RWPE1 (cell line): ENCODE measurements around the gene ART3.

Source experiments
- CTCF ChIA-PET: fragments of 350-600 bp; sonication (Branson Sonifier 250); formaldehyde crosslinking; extraction: SDS; loops from one replicate; lab custom pipeline; 2021; lab: Yijun Ruan, JAX
- POLR2A ChIA-PET: fragments of 400-600 bp; formaldehyde crosslinking; extraction: SDS; loops from one replicate; lab custom pipeline; 2020; ENCODE audit warnings: antibody characterized with exemption; ENCODE audit not compliant: low non-redundant PET; lab: Yijun Ruan, JAX
- DNase-seq: peaks from one replicate; pipeline ENCODE4 v3.0.0; 2012; ENCODE audit warnings: low spot score
- H3K27ac ChIP-seq: fragments of 450-650 bp; 2 replicates; pipeline ENCODE4 v1.5.1; 2017
- CTCF ChIP-seq: fragments of 450-650 bp; conservative IDR thresholded peaks from 2 replicates; pipeline ENCODE4 v1.5.1; 2017; ENCODE audit warnings: low read depth, mild to moderate bottlenecking

Gene ART3

GRCh38 chr4:76155979-76156378, 81.5 kb downstream of the ART3 start:
- DNase-seq: no peak
- no peak overlapping the region for H3K27ac ChIP-seq
- ChIA-PET CTCF (interaction anchor here (0.6 kb wide), 1 partner anchor 169 kb away, joined by 5 read pairs; no protein-coding TSS in a partner anchor), POLR2A (no interaction called here)
- no peak for TF ChIP-seq CTCF

GRCh38 chr4:76156635-76157034, 82.1 kb downstream of the ART3 start:
- CTCF ChIA-PET: interaction anchor here (0.6 kb wide), 1 partner anchor 169 kb away, joined by 5 read pairs; no protein-coding TSS in a partner anchor

GRCh38 chr4:76160355-76160754, 85.8 kb downstream of the ART3 start:
- no peak overlapping the region for H3K27ac ChIP-seq
- TF ChIP-seq CTCF: no peak
- no peak for DNase-seq
- ChIA-PET CTCF (interaction anchor here (1.1 kb wide), 1 partner anchor 19 kb away, joined by 3 read pairs; no protein-coding TSS in a partner anchor), POLR2A (no interaction called here)

More at GRCh38 chr4:76156635-76157034, 82.1 kb downstream of the ART3 start:
- POLR2A ChIA-PET: no interaction called here
- no peak for TF ChIP-seq CTCF
- no peak for DNase-seq
- H3K27ac ChIP-seq: no peak overlapping the region
